Right lobe of liver (tissue), 4 donors: Measurements from ENCODE around the gene MEF2A.

ENCODE experiments used
- CTCF ChIP-seq, 4 donors: fragments of 200-600 bp in 3 of 4; fragments of 450-650 bp in 1 of 4; IDR thresholded peaks; one replicate each; pipeline versions ENCODE4 v1.5.1 to v1.8.0; 2016 to 2022; ENCODE audit warnings: antibody characterized with exemption in 4 of 4, mild to moderate bottlenecking in 2 of 4
- POLR2A ChIP-seq: fragments of 450-650 bp; IDR thresholded peaks from one replicate; pipeline ENCODE4 v1.6.1; 2017; ENCODE audit warnings: antibody characterized with exemption, mild to moderate bottlenecking
- donor health status: DM: no; HTN: no; CAD: no.
- donor health status: DM: no; HTN: no; CAD: no.
- donor health status: DM: no; HTN: yes; CAD: no.

- TF ChIP-seq CTCF (IDR thresholded peaks at IDR 0.05) (no peak), POLR2A (no peak)
Measured at GRCh38 chr15:99656205-99656604, 90.4 kb downstream of the MEF2A start.
